ENCODE measurements around the gene ERG. TPM values are rescaled to one million over a fixed set of nuclear protein-coding genes. Genes with fewer than 3 reads are reported as not detected.

ERG gene
- total RNA-seq (2014; rRNA removed; shearing (Covaris generic)), result not detected in 2 replicates

GRCh38 chr21:38498057-38498833 is at the start of gene ERG:
Gene ERG, minus strand, starts transcription at chr21:38498477. Its CDS starts 97 bp downstream, at chr21:38498380.
- no peak for DNase-seq (ENCODE audit: low spot score)

GRCh38 chr21:38544661-38545060 is 46.4 kb upstream of the ERG start:
- DNase-seq (ENCODE audit: low spot score), result no peak

- DNase-seq (ENCODE audit: low spot score), result no peak
These were observed 44.0 kb upstream of the ERG start for GRCh38 chr21:38542263-38542662.

GRCh38 chr21:38538353-38538752 is 40.1 kb upstream of the ERG start:
- no peak for DNase-seq (ENCODE audit: low spot score)

- DNase-seq (ENCODE audit: low spot score), result no peak
These were observed 36.3 kb upstream of the ERG start for GRCh38 chr21:38534591-38534990.

- DNase-seq (ENCODE audit: low spot score), result no peak
These were observed 35.6 kb upstream of the ERG start for GRCh38 chr21:38533887-38534286.

DNA sequence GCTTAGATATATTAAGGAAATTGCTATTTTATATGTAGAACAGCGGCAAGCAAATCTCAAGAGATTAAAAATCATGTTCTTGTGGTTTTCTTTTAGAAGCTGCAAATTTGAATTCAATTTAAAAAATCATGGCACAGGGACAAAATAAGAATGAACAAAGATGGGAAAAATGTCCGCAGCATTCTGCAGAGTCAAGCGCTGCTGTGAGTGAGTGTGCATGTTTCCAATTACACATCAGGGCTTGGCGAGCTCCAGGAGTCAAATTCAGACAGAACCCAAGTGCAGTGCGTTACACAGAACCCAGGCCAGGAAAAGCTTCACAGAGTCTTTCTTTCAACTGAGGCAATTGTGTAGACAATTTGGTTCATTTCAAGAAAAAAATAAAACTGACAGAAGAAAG is 33.3 kb upstream of the ERG start:
- DNase-seq (ENCODE audit: low spot score), result no peak

DNA sequence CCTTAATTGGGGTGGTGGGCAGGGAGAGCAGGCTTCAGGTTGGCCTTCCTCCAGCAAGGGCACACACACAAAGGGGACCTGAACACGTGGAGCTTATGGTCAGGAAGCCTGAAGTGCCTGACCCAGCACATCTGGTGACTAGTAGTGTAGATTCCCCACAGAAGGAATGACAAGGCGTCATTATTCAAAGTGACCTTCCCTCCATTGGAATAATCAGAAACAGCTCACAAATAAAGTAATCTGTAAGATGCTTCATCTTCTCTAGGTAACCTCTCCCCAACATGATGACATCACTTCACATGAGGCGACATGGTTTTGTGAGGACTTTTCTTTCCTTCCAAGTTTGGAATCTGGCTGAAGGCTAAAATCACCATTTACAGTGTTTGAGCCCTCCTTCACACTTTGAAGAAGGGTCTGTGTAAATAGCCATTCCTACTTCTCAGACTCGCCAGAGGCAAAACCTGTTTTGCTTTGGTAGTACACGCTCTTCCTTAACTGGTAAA is 32.8 kb upstream of the ERG start:
- DNase-seq (ENCODE audit: low spot score), result no peak

DNA sequence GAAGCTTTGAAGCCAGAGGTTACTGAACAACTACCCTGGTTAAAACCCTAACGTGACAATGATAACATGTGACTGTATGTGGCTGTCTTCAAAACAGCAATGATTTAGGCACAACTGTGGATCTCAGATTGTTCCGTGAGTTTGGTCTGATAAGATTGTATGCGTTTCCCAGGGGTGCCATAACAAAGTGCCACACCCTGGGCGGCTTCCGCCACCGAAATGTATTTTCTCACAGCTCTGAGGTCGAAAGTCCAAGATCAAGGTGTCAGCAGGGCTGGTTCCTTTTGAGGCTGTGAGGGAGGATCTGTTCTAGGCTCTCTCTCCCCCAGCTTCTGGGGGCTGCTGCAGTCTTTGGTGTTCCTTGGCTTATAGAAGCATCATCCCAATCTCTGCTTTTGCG is 29.5 kb upstream of the ERG start:
- DNase-seq (ENCODE audit: low spot score), result peak; percentile 2

DNA sequence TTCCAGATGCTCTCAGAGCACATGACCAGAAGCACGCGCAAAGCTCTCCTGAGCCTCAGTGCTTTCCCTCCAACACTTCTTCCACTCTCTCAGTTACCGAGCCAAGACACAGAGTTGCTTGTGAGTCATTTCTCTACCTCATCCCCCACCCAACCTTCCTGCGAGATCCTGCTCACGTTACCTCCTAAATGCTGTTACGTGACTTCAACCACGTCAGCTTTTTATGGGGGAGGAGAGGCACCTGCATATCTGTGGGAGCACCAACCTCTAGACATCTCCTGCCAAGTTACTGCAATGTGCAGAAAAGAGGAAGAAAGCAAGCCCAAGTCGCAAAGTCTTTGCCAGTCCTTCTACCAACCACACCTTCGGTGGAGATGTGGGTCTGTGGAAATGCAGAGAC is 27.2 kb upstream of the ERG start:
- no peak for DNase-seq (ENCODE audit: low spot score)

DNA sequence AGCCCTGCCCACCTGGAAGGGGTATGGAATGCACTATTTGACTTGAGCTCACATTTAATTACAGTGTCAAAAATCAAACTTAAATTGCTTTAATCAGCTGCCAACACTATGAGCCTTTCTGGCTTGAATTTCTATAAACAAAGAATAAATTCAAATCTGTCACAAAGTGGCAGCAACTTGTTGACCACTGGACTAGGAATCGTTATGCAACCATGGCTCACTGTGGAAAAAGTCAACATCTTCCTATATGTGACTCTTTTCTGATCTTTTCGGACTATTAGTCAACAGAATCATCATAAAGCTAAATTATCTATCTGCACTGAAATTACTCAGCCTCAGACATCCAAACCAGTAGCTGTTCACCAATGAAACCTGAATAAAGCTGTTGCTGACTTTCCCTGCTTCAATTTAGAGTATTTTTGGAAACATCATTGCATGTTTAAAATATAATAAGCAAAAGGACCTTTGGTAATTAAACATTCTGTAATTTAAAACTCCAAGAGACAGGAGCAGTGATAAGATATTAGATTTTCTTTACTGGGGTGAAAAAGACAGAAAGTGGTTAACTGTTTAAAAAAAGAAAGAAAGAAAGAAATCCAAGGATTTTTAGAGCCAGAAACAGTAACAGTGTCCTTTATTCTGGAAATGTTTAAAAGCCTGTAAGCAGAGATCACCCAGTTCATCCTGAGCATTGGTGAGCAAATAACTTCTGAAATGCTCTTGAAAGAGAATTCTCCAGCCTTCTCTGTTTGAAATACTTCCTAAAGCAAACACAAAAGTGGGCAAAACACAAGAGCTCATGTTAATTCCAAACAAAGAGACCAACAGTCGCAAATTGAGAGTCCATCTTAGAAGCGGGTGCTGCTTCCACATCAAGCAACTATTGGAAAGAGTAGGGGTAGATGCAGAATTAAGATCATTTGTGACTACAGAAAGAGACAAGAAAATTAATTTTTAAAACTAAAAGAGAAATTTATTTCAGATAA is 26.2 kb upstream of the ERG start:
- no peak for DNase-seq (ENCODE audit: low spot score)

DNA sequence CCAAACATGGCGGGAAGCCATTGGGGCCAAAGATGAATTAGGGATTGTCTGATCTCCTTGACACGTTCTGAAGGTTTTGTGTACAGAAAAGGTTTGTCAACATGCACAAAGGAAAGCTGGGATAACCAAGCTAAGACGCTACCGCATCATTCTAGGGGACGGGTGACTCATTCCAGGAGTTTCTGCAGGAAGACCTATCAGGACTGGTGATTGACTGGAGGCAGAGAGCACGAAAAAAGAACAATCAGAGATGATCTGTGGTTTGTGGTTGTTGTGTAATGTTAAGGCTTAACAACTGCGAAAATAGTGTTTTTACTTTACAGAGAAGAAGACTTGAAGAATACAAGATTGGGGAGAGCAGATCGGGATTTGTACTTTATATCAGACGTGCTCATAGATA is 22.2 kb upstream of the ERG start:
- DNase-seq (ENCODE audit: low spot score), result no peak

DNA sequence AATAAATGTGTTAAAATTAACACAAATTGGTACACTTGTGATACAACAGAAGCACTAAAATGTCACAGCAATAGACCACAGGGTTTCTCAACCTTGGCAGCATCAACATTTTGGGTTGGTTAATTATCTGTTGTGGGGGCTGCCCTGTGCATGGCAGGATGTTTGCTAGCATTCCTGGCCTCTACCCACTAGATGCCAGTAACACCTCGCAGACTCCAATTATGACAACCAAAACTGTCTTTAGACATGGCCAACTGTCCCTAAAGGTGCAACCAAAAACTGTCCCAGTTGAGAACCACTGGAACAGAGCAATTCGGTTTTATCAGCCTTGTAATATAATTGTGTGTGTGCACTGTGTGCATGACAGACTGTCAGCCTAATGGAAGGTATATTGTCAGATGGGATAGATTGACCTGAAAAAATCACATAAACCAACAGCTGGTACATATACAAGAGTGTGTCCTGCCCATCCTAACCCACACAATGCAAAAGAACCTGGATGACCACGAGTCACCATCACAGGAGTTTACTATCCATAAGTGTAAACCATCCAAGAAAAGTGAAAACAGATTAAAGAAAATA is 13.5 kb upstream of the ERG start:
- DNase-seq (ENCODE audit: low spot score), result peak; percentile 6

DNA sequence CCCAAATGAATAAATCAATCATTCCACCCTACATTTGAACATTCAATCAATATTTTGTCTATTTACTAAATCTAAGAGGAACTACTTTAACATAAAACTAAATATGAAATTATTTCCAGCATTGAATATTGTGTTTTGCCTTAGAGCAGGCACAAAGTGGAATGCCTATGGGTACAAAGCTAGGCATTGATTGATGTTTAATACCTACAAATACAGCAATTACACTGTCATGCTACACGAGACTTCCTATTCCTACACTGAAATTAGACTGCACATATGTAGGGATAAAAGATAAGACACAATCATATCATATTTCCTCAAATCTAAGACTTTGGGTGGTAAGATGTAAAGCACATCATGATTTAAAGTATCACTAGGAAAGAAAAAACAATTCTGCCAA is 12.9 kb upstream of the ERG start:
- DNase-seq (ENCODE audit: low spot score), result no peak

DNA sequence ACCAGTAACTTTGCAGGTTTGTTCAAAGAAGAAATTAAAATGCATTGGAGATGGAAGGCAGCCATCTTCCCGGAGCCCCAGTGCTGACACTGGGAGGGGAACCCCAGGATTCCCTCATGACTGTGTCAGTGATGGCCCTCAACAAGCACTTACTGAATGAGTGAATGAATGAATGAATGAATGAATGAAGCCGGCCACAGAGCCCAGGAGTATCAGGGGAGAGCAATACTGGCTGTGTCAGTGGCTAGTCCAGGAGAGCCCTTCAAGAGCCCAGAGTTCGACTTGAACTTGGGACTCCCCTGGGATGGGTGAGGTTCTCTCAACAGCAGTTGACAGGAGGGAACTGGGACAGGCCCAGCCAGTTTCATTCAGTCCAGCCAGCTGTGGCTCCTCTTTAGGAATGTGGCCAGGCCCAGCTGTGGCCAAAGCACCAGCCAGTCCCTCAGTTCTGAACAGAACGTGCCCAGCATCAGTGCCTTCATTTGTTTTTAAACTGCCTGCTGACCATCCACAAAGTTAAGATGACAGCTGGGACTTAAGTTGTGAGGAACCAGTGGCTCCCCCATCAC is 9.2 kb upstream of the ERG start:
- no peak for DNase-seq (ENCODE audit: low spot score)

DNA sequence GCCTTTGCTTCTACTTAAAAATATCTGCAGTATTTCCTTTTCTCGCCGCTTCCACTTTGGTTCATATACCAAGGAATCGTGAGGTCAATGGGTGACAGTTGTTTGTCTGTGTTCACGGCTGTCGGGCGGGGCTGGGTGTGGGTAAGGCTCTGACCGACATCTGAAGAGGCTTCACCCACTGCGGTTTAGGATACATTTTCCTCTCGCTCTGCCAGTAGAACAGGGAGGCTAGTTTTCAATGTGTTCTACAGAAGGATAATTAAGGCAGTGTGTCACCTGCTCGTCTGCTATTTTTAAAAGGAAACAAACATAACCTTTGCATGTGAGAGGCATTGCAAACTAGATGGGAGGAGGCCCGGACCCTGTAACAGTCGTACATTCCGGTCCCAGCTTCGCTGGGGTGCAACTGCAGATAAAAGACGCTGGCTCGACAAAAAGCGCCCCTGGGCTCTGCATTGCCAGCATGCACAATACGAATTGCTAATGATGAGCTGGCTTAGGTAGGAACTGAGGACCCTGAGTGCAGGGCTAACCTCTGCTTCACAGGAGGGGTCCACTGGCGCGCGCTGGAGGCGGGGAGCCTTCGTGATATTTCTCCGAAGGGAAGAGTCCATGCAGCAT is 8.5 kb upstream of the ERG start:
- peak; percentile 20 for DNase-seq (ENCODE audit: low spot score)

DNA sequence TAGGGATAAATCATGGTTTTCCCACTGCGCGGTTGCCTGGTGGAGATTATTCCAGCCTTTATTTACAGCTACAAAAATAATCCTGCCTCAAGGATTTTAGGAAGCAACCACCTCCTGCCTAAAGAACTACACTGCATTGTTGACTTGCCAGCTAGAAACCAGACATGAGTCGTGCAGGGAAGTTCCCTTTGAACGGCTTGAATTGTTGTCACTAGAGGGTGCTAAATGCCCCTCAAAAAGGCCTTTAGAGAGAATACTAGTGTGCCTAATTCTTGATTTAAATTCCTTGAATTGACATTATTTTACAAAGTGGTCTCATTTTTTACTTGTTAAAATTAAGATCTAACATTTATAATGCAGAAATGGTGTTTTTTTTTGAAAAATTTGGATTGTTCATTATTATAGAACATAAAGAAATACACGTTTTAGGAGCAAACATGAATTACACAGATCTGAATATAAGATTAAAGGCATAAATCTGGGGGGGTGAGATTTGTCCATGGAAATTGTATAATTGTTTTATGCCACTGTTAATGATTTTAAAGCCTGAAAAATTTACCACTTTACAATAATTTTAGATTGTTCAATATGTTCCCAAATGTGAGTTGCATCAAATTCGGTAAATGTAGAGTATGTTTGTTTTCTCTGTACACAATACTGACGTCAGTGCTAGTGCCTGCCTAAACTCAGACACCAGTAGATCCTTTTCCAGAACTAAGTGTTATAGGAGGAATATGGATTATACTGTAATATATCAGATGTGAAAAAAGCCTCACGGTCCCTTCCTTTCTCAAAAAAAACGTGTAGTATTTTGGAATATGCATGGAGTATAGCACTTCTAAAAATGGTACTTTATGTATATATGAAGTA is 7.6 kb upstream of the ERG start:
- DNase-seq (ENCODE audit: low spot score), result peak; percentile 61

DNA sequence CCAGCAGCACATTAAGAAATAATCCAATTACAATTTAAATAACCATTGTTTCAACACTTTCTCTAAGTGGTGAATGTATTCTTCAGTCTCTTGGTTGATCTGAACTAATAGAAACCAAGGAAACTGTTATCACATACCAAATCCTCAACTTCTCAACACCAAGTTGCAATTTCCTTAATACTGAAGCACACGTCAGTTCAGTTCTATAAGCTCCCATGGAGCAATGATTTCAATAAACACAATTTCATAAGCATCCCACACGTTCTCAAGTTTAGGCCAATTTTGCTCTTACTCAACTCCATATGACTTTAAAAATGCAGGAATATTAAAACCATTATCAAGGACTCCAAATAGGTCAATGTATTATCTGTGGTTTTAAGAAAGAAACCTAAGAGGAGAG is 5.8 kb upstream of the ERG start:
- DNase-seq (ENCODE audit: low spot score), result no peak

GRCh38 chr21:38503583-38503982 is 5.3 kb upstream of the ERG start:
- no peak for DNase-seq (ENCODE audit: low spot score)

- no peak for DNase-seq (ENCODE audit: low spot score)
These were observed 1.8 kb upstream of the ERG start for GRCh38 chr21:38500073-38500472.

Measured in HT-29 (cell line).